HG02938 (cell line): Measurements from ENCODE around the gene PYROXD2.
"Not testable (repeated sequence)": the region's sequence is repeated elsewhere in the genome, so short reads cannot be mapped to it uniquely, and the experiment has no call there.

Experiments used
- ATAC-seq: cut with Tn5 transposase; IDR thresholded peaks from one replicate; pipeline ENCODE4 v1.9.1; 2021; ENCODE audit warnings: mild to moderate bottlenecking, moderate library complexity; ENCODE audit not compliant: unreplicated experiment

PYROXD2 gene

GRCh38 chr10:98370831-98371820, 43.9 kb downstream of the PYROXD2 start:
- no peak for ATAC-seq

GRCh38 chr10:98369801-98370200, 45.2 kb downstream of the PYROXD2 start:
- no peak for ATAC-seq

- no peak for ATAC-seq
These were observed 46.3 kb downstream of the PYROXD2 start for GRCh38 chr10:98368644-98369043.

- ATAC-seq, result no peak
These were observed 47.2 kb downstream of the PYROXD2 start for GRCh38 chr10:98367604-98368451.

GRCh38 chr10:98366062-98366530, 48.9 kb downstream of the PYROXD2 start:
- ATAC-seq, result no peak

- no peak for ATAC-seq
These were observed 49.4 kb downstream of the PYROXD2 start for GRCh38 chr10:98365406-98366061.

- no peak for ATAC-seq
These were observed 50.4 kb downstream of the PYROXD2 start for GRCh38 chr10:98364432-98365102.

- no peak for ATAC-seq
These were observed 51.8 kb downstream of the PYROXD2 start for GRCh38 chr10:98363220-98363619.

GRCh38 chr10:98361131-98362025, 53.6 kb downstream of the PYROXD2 start:
- ATAC-seq, result peak; percentile 98

GRCh38 chr10:98357194-98357822, 57.7 kb downstream of the PYROXD2 start:
- no peak for ATAC-seq

- ATAC-seq, result no peak
These were observed 60.5 kb downstream of the PYROXD2 start for GRCh38 chr10:98354491-98354890.

- no peak for ATAC-seq
These were observed 61.8 kb downstream of the PYROXD2 start for GRCh38 chr10:98353170-98353569.

- ATAC-seq, result no peak
These were observed 63.1 kb downstream of the PYROXD2 start for GRCh38 chr10:98351831-98352402.

- ATAC-seq, result peak; percentile 59
These were observed 65.5 kb downstream of the PYROXD2 start for GRCh38 chr10:98349508-98349922.

- ATAC-seq, result no peak
These were observed 68.1 kb downstream of the PYROXD2 start for GRCh38 chr10:98346847-98347246.

GRCh38 chr10:98344589-98345038, 70.4 kb downstream of the PYROXD2 start:
- ATAC-seq, result no peak

GRCh38 chr10:98341701-98342100, 73.3 kb downstream of the PYROXD2 start:
- not testable (repeated sequence) for ATAC-seq

- no peak for ATAC-seq
These were observed 74.1 kb downstream of the PYROXD2 start for GRCh38 chr10:98340940-98341310.
